ENCODE data around the gene PMS1.
A peak's percentile ranks its signal among the peaks of the same experiment; 100 is the strongest.

The PMS1 gene

DNA sequence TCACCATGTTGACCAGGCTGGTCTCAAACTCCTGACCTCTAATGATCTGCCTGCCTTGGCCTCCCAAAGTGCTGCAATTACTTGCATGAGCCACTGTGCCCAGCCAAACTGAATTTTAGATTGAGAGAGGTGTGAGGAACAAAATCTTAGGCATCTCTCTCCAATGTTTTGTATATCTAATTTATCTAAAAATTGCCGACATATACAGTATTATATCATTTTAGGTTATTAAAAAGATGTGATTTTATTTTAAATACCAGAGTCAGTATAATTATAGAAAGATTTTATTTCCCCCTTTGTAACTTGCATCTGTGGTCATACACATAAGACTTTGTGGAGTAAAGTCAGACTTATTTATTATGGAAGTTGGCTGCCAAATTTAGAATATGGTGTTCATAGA lies 10.1 kb downstream of the PMS1 start:
- no peak overlapping the region for H3K9ac ChIP-seq
- no peak overlapping the region for H2AFZ ChIP-seq (ENCODE audit: low read depth)
- peaks cover 9% of the 10 kb centered on the region; the same call in 1 of the 2 replicates for H3K79me2 ChIP-seq (ENCODE audit: insufficient read depth, low read depth)
- no peak overlapping the region for H3K27ac ChIP-seq
- H3K4me2 ChIP-seq: no peak overlapping the region
- H3K36me3 ChIP-seq (ENCODE audit: insufficient read depth): peaks cover 9% of the 10 kb centered on the region; the same call in 1 of the 2 replicates
- H3K4me3 ChIP-seq (IDR thresholded peaks at IDR 0.05; ENCODE audit: insufficient read depth, low read depth, low read length): no peak overlapping the region
- H3K4me1 ChIP-seq (ENCODE audit: low read depth, poor library complexity, severe bottlenecking): peaks cover 27% of the 10 kb centered on the region
- no peaks in the 10 kb centered on the region for H4K20me1 ChIP-seq (ENCODE audit: insufficient read depth)
- H3K27me3 ChIP-seq (ENCODE audit: insufficient read depth, low read depth): no peaks in the 10 kb centered on the region
- TF ChIP-seq, protein P1, sequence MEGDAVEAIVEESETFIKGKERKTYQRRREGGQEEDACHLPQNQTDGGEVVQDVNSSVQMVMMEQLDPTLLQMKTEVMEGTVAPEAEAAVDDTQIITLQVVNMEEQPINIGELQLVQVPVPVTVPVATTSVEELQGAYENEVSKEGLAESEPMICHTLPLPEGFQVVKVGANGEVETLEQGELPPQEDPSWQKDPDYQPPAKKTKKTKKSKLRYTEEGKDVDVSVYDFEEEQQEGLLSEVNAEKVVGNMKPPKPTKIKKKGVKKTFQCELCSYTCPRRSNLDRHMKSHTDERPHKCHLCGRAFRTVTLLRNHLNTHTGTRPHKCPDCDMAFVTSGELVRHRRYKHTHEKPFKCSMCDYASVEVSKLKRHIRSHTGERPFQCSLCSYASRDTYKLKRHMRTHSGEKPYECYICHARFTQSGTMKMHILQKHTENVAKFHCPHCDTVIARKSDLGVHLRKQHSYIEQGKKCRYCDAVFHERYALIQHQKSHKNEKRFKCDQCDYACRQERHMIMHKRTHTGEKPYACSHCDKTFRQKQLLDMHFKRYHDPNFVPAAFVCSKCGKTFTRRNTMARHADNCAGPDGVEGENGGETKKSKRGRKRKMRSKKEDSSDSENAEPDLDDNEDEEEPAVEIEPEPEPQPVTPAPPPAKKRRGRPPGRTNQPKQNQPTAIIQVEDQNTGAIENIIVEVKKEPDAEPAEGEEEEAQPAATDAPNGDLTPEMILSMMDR (conservative IDR thresholded peaks at IDR 0.05; ENCODE audit: low read depth, low read length): no peak

DNA sequence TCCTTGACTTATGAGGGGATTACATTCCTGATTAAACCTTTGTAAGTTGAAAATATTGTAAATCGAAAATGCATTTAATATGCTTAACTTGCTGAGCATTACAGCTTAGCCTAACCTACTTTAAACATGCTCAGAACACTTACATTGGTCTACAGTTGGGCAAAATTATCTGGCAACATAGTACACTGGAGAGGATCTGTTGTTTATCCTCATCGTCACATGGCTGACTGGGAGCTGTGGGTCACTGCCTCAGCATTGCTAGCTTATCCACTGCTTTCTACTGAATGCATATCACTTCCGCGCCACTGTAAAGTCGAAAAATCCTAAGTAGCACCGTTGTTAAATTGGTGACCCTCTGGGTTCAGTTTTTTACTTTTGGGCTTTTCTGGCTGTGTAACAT lies 13.7 kb downstream of the PMS1 start:
- Histone ChIP-seq H3K36me3 (ENCODE audit: insufficient read depth) (peaks cover 9% of the 10 kb centered on the region; the same call in 1 of the 2 replicates), H4K20me1 (ENCODE audit: insufficient read depth) (no peaks in the 10 kb centered on the region), H3K27ac (no peak overlapping the region), H3K4me1 (ENCODE audit: low read depth, poor library complexity, severe bottlenecking) (peaks cover 9% of the 10 kb centered on the region), H3K4me3 (IDR thresholded peaks at IDR 0.05; ENCODE audit: insufficient read depth, low read depth, low read length) (no peak overlapping the region), H3K27me3 (ENCODE audit: insufficient read depth, low read depth) (no peaks in the 10 kb centered on the region), H3K79me2 (ENCODE audit: insufficient read depth, low read depth) (no peaks in the 10 kb centered on the region), H3K9ac (no peak overlapping the region), H2AFZ (ENCODE audit: low read depth) (no peak overlapping the region), H3K4me2 (no peak overlapping the region)
- TF ChIP-seq, protein P1 (conservative IDR thresholded peaks at IDR 0.05; ENCODE audit: low read depth, low read length): no peak

DNA sequence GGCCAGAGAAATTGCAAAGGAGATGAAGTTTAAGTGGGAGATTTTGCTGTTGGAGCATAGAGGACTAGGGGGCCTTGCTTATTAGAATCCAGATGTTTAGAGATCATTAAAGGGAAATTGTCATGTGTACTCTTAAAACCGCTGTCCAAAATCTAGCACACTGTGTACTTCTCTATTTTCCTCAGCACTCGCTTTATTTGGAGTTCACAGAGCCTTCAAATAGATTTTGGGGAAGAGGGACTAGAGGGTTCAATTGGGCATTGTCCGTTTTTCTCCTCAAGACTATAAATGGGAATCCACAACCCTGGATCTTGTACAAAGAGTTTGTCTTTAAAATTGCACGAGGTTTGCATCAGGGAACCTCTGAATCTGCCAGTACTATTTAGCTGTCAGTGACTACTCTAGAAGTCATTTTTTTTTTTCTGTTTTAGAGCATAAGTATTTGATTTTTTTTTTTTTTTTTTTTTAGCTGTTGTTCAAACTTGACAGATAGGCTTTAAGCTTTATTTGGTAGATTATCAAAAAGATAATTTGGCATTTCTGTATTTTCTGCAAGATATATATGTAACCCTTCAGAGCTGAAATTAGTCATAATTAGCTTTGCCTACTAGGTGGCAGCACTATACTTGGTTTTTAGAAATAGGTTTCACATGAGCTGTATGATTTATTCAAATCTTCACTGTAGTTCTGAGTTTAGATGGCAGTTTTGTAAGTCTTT lies 14.2 kb downstream of the PMS1 start:
- no peak overlapping the region for H3K4me2 ChIP-seq
- H3K9ac ChIP-seq: no peak overlapping the region
- H3K36me3 ChIP-seq (ENCODE audit: insufficient read depth): 0 out of 2 replicates have a peak, but pooled peaks cover 5% of the 10 kb centered on the region

DNA sequence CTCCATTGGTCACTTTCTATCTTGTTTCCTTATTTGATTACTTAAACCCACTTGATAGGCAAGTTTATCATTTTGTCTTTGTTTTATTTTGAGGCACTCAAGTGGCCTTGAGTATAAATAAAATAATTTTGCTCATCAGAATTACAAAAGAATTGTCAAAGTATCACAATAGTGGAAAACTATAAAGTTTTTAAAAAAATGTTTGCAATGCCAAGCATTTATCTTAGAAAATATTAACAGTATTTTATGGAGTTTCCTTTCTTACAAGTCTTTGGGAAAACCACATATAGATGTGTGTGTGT lies 14.7 kb downstream of the PMS1 start:
- Histone ChIP-seq H3K79me2 (ENCODE audit: insufficient read depth, low read depth) (no peaks in the 10 kb centered on the region), H3K4me1 (ENCODE audit: low read depth, poor library complexity, severe bottlenecking) (peaks cover 9% of the 10 kb centered on the region), H3K9ac (no peak overlapping the region), H3K27me3 (ENCODE audit: insufficient read depth, low read depth) (no peaks in the 10 kb centered on the region), H4K20me1 (ENCODE audit: insufficient read depth) (no peaks in the 10 kb centered on the region), H2AFZ (ENCODE audit: low read depth) (no peak overlapping the region), H3K36me3 (ENCODE audit: insufficient read depth) (no peaks in the 10 kb centered on the region), H3K27ac (no peak overlapping the region), H3K4me2 (no peak overlapping the region), H3K4me3 (IDR thresholded peaks at IDR 0.05; ENCODE audit: insufficient read depth, low read depth, low read length) (no peak overlapping the region)
- TF ChIP-seq, protein P1 (conservative IDR thresholded peaks at IDR 0.05; ENCODE audit: low read depth, low read length): 0 out of 2 replicates have a peak, but pooled peaks have one; percentile 20

More for the DNA sequence above, 14.2 kb downstream of the PMS1 start:
- TF ChIP-seq, protein P1 (conservative IDR thresholded peaks at IDR 0.05; ENCODE audit: low read depth, low read length): peak; percentile 82
- Histone ChIP-seq H3K4me1 (ENCODE audit: low read depth, poor library complexity, severe bottlenecking) (peaks cover 9% of the 10 kb centered on the region), H3K4me3 (IDR thresholded peaks at IDR 0.05; ENCODE audit: insufficient read depth, low read depth, low read length) (no peak overlapping the region), H3K27me3 (ENCODE audit: insufficient read depth, low read depth) (no peaks in the 10 kb centered on the region), H2AFZ (ENCODE audit: low read depth) (no peak overlapping the region), H4K20me1 (ENCODE audit: insufficient read depth) (no peaks in the 10 kb centered on the region), H3K79me2 (ENCODE audit: insufficient read depth, low read depth) (no peaks in the 10 kb centered on the region), H3K27ac (no peak overlapping the region)
